ENCODE measurements around the gene TMEM92.
"Not testable (repeated sequence)": the region's sequence is repeated elsewhere in the genome, so short reads cannot be mapped to it uniquely, and the experiment has no call there.

Gene TMEM92

GRCh38 chr17:50304781-50305404, 30.6 kb downstream of the TMEM92 start:
- Histone ChIP-seq H3K4me1 (ENCODE audit: insufficient read depth, low read length) (peaks cover 5% of the 10 kb centered on the region), H3K4me3 (ENCODE audit: low read length) (no peak overlapping the region), H3K9me3 (ENCODE audit: insufficient read depth, low read depth, low read length) (no peaks in the 10 kb centered on the region), H3K27ac (ENCODE audit: low read depth, low read length) (no peak overlapping the region), H3K9ac (ENCODE audit: low read depth, low read length) (no peak overlapping the region), H3K27me3 (ENCODE audit: insufficient read depth, low read length) (peaks cover 7% of the 10 kb centered on the region; the same call in 1 of the 2 replicates), H3K36me3 (ENCODE audit: insufficient read depth, low read length) (no peaks in the 10 kb centered on the region)
- WGBS = 74% methylated on average over 7 of the region's 7 CpGs

GRCh38 chr17:50307654-50308053, 33.4 kb downstream of the TMEM92 start:
- Histone ChIP-seq H3K27ac (ENCODE audit: low read depth, low read length) (no peak overlapping the region), H3K4me1 (ENCODE audit: insufficient read depth, low read length) (peaks cover 14% of the 10 kb centered on the region), H3K4me3 (ENCODE audit: low read length) (no peak overlapping the region), H3K36me3 (ENCODE audit: insufficient read depth, low read length) (no peaks in the 10 kb centered on the region), H3K27me3 (ENCODE audit: insufficient read depth, low read length) (peaks cover 1% of the 10 kb centered on the region; the same call in 1 of the 2 replicates), H3K9ac (ENCODE audit: low read depth, low read length) (no peak overlapping the region), H3K9me3 (ENCODE audit: insufficient read depth, low read depth, low read length) (no peaks in the 10 kb centered on the region)
- WGBS = 87% methylated on average over 4 of the region's 4 CpGs

- no peak overlapping the region for H3K9ac ChIP-seq (ENCODE audit: low read depth, low read length)
- H3K27ac ChIP-seq (ENCODE audit: low read depth, low read length) = no peak overlapping the region
- WGBS = 94% methylated on average over 3 of the region's 4 CpGs
- no peaks in the 10 kb centered on the region for H3K36me3 ChIP-seq (ENCODE audit: insufficient read depth, low read length)
- peaks cover 9% of the 10 kb centered on the region for H3K4me1 ChIP-seq (ENCODE audit: insufficient read depth, low read length)
- no peak overlapping the region for H3K4me3 ChIP-seq (ENCODE audit: low read length)
- no peaks in the 10 kb centered on the region for H3K27me3 ChIP-seq (ENCODE audit: insufficient read depth, low read length)
- H3K9me3 ChIP-seq (ENCODE audit: insufficient read depth, low read depth, low read length) = no peaks in the 10 kb centered on the region
Measured at GRCh38 chr17:50308666-50309065, 34.4 kb downstream of the TMEM92 start.

DNA sequence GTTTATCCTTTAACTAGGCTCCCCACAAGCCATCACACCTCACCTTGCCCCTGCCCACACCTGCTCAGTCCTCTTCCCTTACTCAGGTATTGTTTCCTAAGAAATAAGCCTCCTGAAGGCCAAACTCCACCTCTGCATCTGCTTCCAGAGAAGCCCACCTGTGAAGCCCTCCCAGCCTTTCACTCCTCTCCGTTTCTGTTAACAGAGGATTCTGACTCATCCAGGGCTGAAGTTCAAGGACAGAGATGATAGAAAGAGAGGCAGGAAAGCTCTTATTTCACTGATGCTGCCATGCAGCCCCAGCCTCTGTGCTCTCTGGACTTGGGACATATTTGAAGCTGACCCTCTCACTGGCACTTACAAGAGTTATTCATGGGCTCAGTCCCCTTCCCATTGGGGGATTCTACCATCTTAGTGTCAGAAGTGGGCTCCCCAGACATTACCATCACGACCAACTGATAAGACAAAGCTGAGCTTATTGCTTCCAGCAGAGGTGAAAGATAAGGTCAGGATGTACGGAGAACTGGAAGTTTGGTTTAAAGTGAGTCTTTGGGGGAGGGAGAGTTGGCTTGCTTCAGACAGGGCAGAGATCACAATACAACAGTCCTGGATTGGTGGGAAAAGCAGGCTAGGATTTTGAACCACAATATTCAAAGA, 36.3 kb downstream of the TMEM92 start:
- peak overlapping the region; percentile 28; the same call in 1 of the 2 replicates for H3K27ac ChIP-seq (ENCODE audit: low read depth, low read length)
- H3K36me3 ChIP-seq (ENCODE audit: insufficient read depth, low read length) = no peaks in the 10 kb centered on the region
- H3K9me3 ChIP-seq (ENCODE audit: insufficient read depth, low read depth, low read length) = no peaks in the 10 kb centered on the region
- H3K27me3 ChIP-seq (ENCODE audit: insufficient read depth, low read length) = no peaks in the 10 kb centered on the region
- 76% methylated on average over 3 of the region's 3 CpGs for WGBS
- H3K4me3 ChIP-seq (ENCODE audit: low read length) = no peak overlapping the region
- H3K9ac ChIP-seq (ENCODE audit: low read depth, low read length) = no peak overlapping the region
- H3K4me1 ChIP-seq (ENCODE audit: insufficient read depth, low read length) = peaks cover 9% of the 10 kb centered on the region; the same call in 1 of the 2 replicates

- 69% methylated on average over 1 of the region's 1 CpG for WGBS
- Histone ChIP-seq H3K9me3 (ENCODE audit: insufficient read depth, low read depth, low read length) (no peaks in the 10 kb centered on the region), H3K9ac (ENCODE audit: low read depth, low read length) (no peak overlapping the region), H3K27ac (ENCODE audit: low read depth, low read length) (peak overlapping the region; percentile 28; the same call in 1 of the 2 replicates), H3K4me1 (ENCODE audit: insufficient read depth, low read length) (peaks cover 9% of the 10 kb centered on the region; the same call in 1 of the 2 replicates), H3K36me3 (ENCODE audit: insufficient read depth, low read length) (no peaks in the 10 kb centered on the region), H3K27me3 (ENCODE audit: insufficient read depth, low read length) (no peaks in the 10 kb centered on the region), H3K4me3 (ENCODE audit: low read length) (no peak overlapping the region)
Measured at GRCh38 chr17:50311112-50311460, 36.8 kb downstream of the TMEM92 start.

DNA sequence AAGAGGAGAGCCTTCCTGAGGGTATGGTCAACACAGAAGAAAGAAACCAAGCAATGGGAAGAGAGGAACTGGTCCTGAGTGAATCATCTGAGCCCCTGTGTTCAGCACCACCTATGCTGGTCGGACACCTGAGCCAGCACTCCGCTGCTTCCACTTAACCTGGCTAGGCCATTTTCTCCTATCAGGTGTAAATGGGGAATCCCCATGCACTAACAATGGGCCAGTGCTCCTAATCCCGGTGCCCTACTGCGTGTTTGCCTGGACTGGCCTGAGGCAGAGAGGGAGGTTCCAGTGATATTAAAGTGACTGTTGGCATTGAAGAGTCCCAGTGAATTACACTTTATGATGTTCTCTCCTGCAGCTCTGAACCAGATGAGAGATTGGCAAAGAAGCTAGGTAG, 37.2 kb downstream of the TMEM92 start:
- 56% methylated on average over 4 of the region's 4 CpGs for WGBS
- Histone ChIP-seq H3K36me3 (ENCODE audit: insufficient read depth, low read length) (no peaks in the 10 kb centered on the region), H3K27me3 (ENCODE audit: insufficient read depth, low read length) (no peaks in the 10 kb centered on the region), H3K9me3 (ENCODE audit: insufficient read depth, low read depth, low read length) (no peaks in the 10 kb centered on the region), H3K4me3 (ENCODE audit: low read length) (no peak overlapping the region), H3K9ac (ENCODE audit: low read depth, low read length) (no peak overlapping the region), H3K4me1 (ENCODE audit: insufficient read depth, low read length) (peaks cover 9% of the 10 kb centered on the region; the same call in 1 of the 2 replicates), H3K27ac (ENCODE audit: low read depth, low read length) (no peak overlapping the region)

- Histone ChIP-seq H3K4me3 (ENCODE audit: low read length) (no peak overlapping the region), H3K27ac (ENCODE audit: low read depth, low read length) (no peak overlapping the region), H3K27me3 (ENCODE audit: insufficient read depth, low read length) (no peaks in the 10 kb centered on the region), H3K4me1 (ENCODE audit: insufficient read depth, low read length) (peaks cover 9% of the 10 kb centered on the region; the same call in 1 of the 2 replicates), H3K36me3 (ENCODE audit: insufficient read depth, low read length) (no peaks in the 10 kb centered on the region), H3K9ac (ENCODE audit: low read depth, low read length) (no peak overlapping the region), H3K9me3 (ENCODE audit: insufficient read depth, low read depth, low read length) (no peaks in the 10 kb centered on the region)
- WGBS = 53% methylated on average over 5 of the region's 5 CpGs
Measured at GRCh38 chr17:50312308-50312707, 38.0 kb downstream of the TMEM92 start.

DNA sequence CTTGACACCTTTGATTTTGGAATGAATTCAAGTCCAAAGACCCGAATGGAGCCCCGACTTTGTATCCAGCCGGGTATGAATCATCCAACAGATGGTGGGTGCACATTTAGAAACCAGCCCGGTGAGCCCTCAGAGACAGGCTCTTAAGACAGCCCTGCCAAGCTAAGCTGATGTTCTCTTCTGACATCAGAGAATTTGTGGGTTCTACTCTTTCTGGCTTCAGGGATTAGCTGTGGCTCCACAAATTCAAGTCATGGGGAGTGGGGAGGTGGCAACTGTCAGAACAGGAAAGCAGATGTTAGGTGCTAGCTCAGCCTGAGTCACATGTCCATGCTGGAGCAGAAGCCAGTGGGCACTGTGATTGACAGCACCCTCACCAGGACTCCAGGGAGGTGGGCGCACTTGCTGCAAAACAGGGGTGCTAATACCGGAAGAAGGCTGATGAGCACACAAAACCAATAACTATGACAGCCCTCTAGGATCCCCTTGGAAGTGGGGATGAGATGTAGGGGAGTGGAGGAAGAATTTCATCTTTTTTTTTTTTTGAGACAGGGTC, 40.3 kb downstream of the TMEM92 start:
- H3K36me3 ChIP-seq (ENCODE audit: insufficient read depth, low read length) = no peaks in the 10 kb centered on the region
- no peak overlapping the region for H3K4me3 ChIP-seq (ENCODE audit: low read length)
- H3K27me3 ChIP-seq (ENCODE audit: insufficient read depth, low read length) = no peaks in the 10 kb centered on the region
- H3K9me3 ChIP-seq (ENCODE audit: insufficient read depth, low read depth, low read length) = no peaks in the 10 kb centered on the region
- peaks cover 21% of the 10 kb centered on the region; the same call in 1 of the 2 replicates for H3K4me1 ChIP-seq (ENCODE audit: insufficient read depth, low read length)
- H3K9ac ChIP-seq (ENCODE audit: low read depth, low read length) = no peak overlapping the region
- H3K27ac ChIP-seq (ENCODE audit: low read depth, low read length) = no peak overlapping the region
- WGBS = 97% methylated on average over 6 of the region's 6 CpGs

DNA sequence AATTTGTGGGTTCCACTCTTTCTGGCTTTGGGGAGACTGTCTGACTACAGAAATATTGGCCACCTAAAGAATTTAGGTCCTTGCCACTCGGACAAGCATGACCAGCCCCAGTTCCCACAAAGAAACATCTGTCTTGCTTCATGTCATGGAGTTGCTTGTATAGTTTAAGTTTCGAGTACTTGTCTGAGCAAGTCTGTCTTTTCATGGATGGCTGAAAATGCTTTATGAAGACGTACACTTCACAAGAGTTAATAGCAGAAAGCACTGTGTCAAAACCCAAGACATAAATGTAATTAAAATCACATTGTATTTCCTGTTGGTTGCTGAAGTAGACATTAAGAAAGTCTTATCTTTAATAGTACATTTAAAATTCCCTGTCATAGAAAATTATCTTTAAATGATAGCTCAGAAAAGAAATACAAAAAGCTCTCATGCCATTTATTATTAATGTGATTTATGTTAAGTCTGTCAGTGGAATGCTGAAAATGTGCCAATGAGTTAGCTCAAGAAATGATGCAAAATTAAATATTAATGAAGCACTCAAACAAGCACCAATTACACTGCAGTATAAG, 41.8 kb downstream of the TMEM92 start:
- H3K4me1 ChIP-seq (ENCODE audit: insufficient read depth, low read length) = peaks cover 17% of the 10 kb centered on the region; the same call in 1 of the 2 replicates
- no peaks in the 10 kb centered on the region for H3K9me3 ChIP-seq (ENCODE audit: insufficient read depth, low read depth, low read length)
- 92% methylated on average over 3 of the region's 3 CpGs for WGBS
- no peaks in the 10 kb centered on the region for H3K27me3 ChIP-seq (ENCODE audit: insufficient read depth, low read length)
- no peak overlapping the region for H3K4me3 ChIP-seq (ENCODE audit: low read length)
- H3K36me3 ChIP-seq (ENCODE audit: insufficient read depth, low read length) = no peaks in the 10 kb centered on the region
- H3K9ac ChIP-seq (ENCODE audit: low read depth, low read length) = no peak overlapping the region
- H3K27ac ChIP-seq (ENCODE audit: low read depth, low read length) = no peak overlapping the region

DNA sequence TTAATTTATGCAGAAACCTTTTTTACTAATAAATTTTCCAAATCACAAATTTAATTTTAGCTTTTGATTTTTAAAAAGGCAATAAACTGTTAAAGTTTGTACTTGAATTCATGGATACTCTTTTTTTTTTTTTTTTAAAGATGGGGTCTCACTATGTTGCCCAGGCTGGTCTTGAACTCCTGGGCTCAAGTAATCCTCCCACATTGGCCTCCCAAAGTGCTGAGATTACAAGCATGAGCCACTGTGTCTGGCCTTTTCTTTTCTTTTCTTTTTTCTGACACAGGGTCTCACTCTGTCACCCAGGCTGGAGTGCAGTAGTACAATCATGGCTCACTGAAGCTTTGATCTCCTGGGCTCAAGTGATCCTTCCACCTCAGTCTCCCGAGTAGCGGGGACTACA, 42.4 kb downstream of the TMEM92 start:
- H3K27ac ChIP-seq (ENCODE audit: low read depth, low read length); H3K4me3 ChIP-seq (ENCODE audit: low read length); H3K9me3 ChIP-seq (ENCODE audit: insufficient read depth, low read depth, low read length); H3K27me3 ChIP-seq (ENCODE audit: insufficient read depth, low read length); H3K36me3 ChIP-seq (ENCODE audit: insufficient read depth, low read length); H3K9ac ChIP-seq (ENCODE audit: low read depth, low read length): not testable (repeated sequence)
- peaks cover 14% of the 10 kb centered on the region; the same call in 1 of the 2 replicates for H3K4me1 ChIP-seq (ENCODE audit: insufficient read depth, low read length)
- 92% methylated on average over 2 of the region's 2 CpGs for WGBS

GRCh38 chr17:50317121-50317520, 42.9 kb downstream of the TMEM92 start:
- Histone ChIP-seq H3K27ac (ENCODE audit: low read depth, low read length) (no peak overlapping the region), H3K27me3 (ENCODE audit: insufficient read depth, low read length) (no peaks in the 10 kb centered on the region), H3K36me3 (ENCODE audit: insufficient read depth, low read length) (no peaks in the 10 kb centered on the region), H3K4me3 (ENCODE audit: low read length) (no peak overlapping the region), H3K9ac (ENCODE audit: low read depth, low read length) (no peak overlapping the region), H3K4me1 (ENCODE audit: insufficient read depth, low read length) (peaks cover 14% of the 10 kb centered on the region; the same call in 1 of the 2 replicates), H3K9me3 (ENCODE audit: insufficient read depth, low read depth, low read length) (no peaks in the 10 kb centered on the region)
- 99% methylated on average over 2 of the region's 2 CpGs for WGBS

All from HUES64 (cell line).